Limb (tissue), 2 donors: ENCODE data around the gene ALDH18A1.
A peak's percentile ranks its signal among the peaks of the same experiment; 100 is the strongest.
"Not testable (repeated sequence)": the region's sequence is repeated elsewhere in the genome, so short reads cannot be mapped to it uniquely, and the experiment has no call there.

Experiments used
- DNase-seq, 2 donors: peaks; one replicate each; pipeline ENCODE4 v3.0.0-alpha.2; 2016; ENCODE audit errors: extremely low spot score in 2 of 2

Gene ALDH18A1

DNA sequence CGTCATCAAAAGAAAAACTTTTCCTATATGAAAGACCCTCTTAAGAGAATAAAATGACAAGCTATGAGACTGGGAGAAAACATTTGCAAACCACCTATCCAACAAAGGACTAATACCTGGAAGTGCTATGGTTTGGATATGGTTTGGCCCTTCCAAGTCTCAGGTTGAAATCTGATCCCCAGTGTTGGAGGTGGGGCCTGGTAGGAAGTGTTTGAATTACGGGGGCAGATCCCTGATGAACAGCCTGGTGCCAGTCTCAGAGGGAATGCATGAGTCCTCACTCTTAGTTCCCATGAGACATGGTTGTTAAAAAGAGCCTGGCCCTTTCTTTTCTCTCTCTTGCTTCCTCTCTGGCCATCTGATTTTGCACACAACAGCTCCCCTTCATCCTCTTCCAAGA lies 6.3 kb downstream of the ALDH18A1 start:
- DNase-seq = no peak

GRCh38 chr10:95648138-95648537 lies 8.4 kb downstream of the ALDH18A1 start:
- DNase-seq = no peak

- DNase-seq = no peak
These were observed 10.4 kb downstream of the ALDH18A1 start for GRCh38 chr10:95646160-95646559.

DNA sequence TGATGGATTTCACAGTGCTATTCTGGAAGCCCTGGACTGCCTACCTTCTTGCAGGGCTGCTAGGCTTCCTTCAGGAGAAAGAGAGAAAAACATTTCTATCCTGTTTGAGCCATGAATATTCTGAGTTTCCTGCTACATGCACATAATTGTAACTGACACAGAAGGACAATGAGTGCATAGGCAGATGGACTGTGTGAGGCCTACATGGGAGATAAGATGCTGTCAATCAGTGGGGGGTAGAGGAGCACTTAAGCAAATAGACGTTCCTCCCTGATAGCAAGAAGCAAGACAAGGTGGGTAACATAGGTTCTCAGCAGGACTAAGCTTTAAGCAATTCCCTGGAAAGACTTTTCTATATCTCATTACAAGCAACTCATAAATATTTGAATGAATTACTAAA lies 11.6 kb downstream of the ALDH18A1 start:
- DNase-seq = no peak

- no peak for DNase-seq
These were observed 15.6 kb downstream of the ALDH18A1 start for GRCh38 chr10:95640891-95641315.

DNA sequence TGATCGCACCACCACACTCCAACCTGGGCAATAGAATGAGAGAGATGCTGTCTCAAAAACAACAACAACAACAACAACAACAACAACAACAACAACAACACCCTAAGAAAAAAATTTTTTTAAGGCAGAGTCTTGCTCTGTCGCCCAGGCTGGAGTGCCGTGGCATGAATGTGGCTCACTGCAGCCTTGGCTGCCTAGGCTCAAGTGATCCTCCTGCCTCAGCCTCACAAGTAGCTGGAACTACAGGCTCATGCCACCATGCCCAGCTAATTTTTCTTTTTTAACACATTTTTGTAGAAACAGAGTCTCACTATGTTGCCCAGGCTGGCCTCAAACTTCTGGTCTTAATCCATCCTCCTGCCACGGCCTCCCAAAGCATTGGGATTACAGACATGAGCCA lies 18.6 kb downstream of the ALDH18A1 start:
- no peak for DNase-seq

- DNase-seq = no peak
These were observed 19.4 kb downstream of the ALDH18A1 start for GRCh38 chr10:95637140-95637539.

- no peak for DNase-seq
These were observed 21.2 kb downstream of the ALDH18A1 start for GRCh38 chr10:95635319-95635733.

- DNase-seq = no peak
These were observed 27.7 kb downstream of the ALDH18A1 start for GRCh38 chr10:95628786-95629185.

DNA sequence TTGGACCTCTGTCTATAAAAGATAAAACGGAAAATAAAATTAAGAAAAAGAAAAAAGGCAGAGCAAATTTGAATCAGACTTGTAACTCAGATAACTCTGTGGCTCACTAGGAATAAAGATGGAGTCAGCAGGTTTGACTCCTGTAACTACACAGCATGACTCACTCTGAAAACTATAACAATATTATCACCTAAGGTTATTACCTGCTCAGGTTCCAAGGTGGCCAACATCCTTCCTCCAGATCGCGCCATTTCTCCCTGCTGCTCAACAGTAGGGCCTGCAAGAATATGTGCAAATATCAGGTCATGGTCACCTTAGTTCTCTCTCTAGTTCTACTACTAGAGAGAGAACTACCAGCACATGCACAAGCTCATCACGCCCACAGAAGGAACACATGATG lies 30.0 kb downstream of the ALDH18A1 start:
- no peak for DNase-seq

- DNase-seq = not testable (repeated sequence)
These were observed 36.1 kb downstream of the ALDH18A1 start for GRCh38 chr10:95620415-95620814.

DNA sequence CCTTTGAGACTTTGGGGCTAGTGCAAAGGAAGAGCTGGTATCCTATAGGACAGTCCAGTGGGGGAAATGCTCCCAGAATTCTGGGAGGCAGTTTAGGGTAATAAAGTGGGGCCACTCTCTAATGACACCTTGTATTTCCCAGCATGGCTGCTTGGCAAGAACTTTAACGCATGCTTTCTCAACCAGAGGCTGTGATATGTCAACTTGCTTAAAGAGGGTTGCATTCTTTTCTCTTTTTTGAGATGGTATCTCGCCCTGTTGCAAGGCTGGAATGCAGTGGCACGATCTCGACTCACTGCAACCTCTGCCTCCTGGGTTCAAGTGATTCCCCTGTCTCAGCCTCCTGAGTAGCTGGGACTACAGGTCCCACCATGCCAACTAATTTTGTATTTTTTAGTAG lies 38.4 kb downstream of the ALDH18A1 start:
- no peak for DNase-seq

DNA sequence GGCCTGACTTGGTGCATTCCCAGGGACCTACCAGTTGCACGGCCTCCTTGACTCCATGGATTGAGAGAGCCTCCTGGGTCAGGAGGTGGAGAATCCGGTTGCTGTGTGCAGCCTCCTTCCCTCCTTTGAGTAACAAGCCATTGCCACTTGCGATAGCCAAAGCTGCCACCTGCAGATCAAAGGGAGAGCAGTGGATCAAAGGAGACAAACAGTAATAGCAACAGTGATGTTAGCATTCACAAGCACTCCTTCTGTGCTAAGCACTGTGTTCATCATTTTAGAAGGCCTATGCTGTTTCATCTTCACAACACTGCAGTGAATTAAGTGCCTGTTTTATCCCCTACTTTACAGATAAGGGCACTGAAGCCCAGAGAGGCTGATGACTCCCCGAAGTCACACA lies 40.1 kb downstream of the ALDH18A1 start:
- no peak for DNase-seq

- no peak for DNase-seq
These were observed 43.2 kb downstream of the ALDH18A1 start for GRCh38 chr10:95613330-95613729.

DNA sequence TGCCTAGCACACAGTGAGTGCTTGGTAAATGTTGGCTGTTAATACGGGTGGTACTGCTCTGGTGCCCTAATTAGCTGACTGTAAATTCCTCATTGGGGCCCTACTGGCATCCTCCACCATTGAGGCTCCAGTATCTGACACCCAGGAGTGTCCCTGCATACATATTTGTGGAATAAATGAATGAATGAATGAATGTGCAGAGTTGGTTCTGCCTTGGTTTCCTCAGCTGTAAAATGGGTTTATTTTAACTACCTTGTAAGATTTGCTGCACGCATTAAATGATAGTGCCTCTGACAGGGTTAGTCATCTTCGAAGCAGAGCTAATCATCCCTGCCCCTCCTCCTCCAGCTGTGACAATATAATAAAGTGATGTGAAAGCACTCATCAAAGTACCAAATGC lies 45.8 kb downstream of the ALDH18A1 start:
- no peak for DNase-seq

- no peak for DNase-seq
These were observed 49.6 kb downstream of the ALDH18A1 start for GRCh38 chr10:95606922-95607321.

DNA sequence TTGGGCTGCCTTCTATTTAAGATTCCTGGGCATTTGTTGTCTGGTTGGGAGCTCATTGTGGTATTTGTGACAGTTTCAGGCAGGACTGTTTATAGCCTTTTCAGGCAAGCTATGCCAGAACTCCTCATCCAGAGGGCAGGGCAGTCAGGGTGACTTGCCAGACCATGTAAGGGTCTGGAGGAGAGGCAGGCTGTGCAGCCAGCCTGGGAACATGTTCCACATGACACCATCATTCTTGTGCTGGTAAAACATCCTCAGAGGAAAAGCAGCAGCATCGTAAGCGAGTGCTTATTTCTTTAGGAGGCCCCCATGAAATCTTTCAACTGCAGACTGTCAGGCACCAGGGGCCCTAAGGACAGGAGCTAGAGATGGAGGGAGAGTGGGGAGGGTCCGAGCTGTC lies 51.3 kb downstream of the ALDH18A1 start:
- DNase-seq = no peak

DNA sequence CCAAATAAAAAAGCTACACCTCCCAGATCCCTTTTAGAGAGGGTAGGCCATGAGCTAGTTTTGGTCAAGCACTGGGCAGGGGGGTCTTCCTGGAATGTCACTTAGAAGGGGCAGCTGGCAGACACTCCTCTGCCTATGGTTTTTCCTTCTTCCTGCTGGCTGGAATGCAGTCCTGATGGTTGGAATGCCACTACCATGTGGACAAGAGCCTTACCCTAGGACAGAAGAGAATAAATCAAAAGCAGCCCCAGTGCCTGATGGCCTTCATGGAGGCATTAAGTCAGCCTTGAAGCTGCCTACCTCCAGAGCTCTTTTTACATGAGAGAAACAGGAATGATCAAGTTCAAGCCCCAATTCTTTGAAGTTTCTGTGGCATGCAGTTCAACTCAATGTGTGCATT lies 51.9 kb downstream of the ALDH18A1 start:
- DNase-seq = no peak

GRCh38 chr10:95602382-95602781 lies 54.1 kb downstream of the ALDH18A1 start:
- no peak for DNase-seq

DNA sequence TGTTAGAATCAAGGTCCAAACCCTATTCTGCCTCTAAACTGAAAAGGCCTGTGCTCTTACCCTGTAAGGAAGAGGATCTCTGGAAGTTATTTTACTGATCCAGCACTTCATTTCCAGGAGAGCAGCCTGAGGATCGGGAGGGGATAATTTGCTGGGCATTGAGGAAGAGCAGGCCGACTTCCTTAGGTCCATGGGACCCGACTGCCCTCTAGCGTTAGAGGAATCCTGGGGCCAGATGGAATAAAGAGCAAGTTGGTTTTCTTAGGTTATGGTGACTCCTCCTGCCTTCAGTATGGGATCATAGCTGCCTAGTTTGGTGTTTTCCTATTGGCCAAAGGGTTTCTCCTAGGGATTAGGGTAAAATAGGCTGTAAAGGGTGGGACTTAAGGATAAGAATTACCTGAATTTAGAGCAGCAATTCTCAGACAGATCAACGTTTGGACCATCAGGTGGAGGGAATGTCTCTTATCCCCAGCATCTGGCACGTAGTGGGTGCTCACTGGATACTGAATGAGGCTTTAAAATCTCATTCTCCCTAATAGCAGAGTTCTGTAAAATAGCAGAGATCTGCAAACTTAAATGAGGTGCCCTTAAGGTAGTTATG lies 55.3 kb downstream of the ALDH18A1 start:
- peak; percentile 88 to 91 for DNase-seq

GRCh38 chr10:95600158-95600557 lies 56.4 kb downstream of the ALDH18A1 start:
- no peak for DNase-seq

- no peak for DNase-seq
These were observed 58.7 kb downstream of the ALDH18A1 start for GRCh38 chr10:95597788-95598187.

GRCh38 chr10:95588025-95588424 lies 68.5 kb downstream of the ALDH18A1 start:
- DNase-seq = no peak
